PFSK-1 (cell line): ENCODE results near the gene RAB3GAP2.

Experiments used
- POLR2AphosphoS5 ChIP-seq: IDR thresholded peaks from 2 replicates; pipeline ENCODE4 v1.6.1; 2012; ENCODE audit warnings: low read depth, mild to moderate bottlenecking, control low read depth, low read length, moderate library complexity
- TAF1 ChIP-seq: IDR thresholded peaks from 2 replicates; pipeline ENCODE4 v1.6.1; 2012; ENCODE audit warnings: low read length, control low read depth, borderline replicate concordance; ENCODE audit not compliant: insufficient read depth
- TF ChIP-seq, protein P1 (sequence below), 2 experiments: IDR thresholded peaks; 2 replicates each; pipeline versions ENCODE4 v1.6.1 to v1.8.0; 2011 to 2012; ENCODE audit warnings: low read depth in 2 of 2, low read length in 2 of 2, control low read depth in 1 of 2, inconsistent platforms in 1 of 2, mild to moderate bottlenecking in 1 of 2, moderate library complexity in 1 of 2; ENCODE audit not compliant: insufficient read depth in 1 of 2

- TF ChIP-seq POLR2AphosphoS5 (no peak), TAF1 (no peak)
- TF ChIP-seq, protein P1, sequence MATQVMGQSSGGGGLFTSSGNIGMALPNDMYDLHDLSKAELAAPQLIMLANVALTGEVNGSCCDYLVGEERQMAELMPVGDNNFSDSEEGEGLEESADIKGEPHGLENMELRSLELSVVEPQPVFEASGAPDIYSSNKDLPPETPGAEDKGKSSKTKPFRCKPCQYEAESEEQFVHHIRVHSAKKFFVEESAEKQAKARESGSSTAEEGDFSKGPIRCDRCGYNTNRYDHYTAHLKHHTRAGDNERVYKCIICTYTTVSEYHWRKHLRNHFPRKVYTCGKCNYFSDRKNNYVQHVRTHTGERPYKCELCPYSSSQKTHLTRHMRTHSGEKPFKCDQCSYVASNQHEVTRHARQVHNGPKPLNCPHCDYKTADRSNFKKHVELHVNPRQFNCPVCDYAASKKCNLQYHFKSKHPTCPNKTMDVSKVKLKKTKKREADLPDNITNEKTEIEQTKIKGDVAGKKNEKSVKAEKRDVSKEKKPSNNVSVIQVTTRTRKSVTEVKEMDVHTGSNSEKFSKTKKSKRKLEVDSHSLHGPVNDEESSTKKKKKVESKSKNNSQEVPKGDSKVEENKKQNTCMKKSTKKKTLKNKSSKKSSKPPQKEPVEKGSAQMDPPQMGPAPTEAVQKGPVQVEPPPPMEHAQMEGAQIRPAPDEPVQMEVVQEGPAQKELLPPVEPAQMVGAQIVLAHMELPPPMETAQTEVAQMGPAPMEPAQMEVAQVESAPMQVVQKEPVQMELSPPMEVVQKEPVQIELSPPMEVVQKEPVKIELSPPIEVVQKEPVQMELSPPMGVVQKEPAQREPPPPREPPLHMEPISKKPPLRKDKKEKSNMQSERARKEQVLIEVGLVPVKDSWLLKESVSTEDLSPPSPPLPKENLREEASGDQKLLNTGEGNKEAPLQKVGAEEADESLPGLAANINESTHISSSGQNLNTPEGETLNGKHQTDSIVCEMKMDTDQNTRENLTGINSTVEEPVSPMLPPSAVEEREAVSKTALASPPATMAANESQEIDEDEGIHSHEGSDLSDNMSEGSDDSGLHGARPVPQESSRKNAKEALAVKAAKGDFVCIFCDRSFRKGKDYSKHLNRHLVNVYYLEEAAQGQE (IDR thresholded peaks at IDR 0.05; ENCODE audit: insufficient read depth in 1 of 2, low read depth in 2 of 2, low read length in 2 of 2) = no peak
These were observed 148.4 kb downstream of the RAB3GAP2 start for GRCh38 chr1:220123889-220124288.
